NCI-H1417 treated with DMSO at 0.1 percent for 48 hours (cell line): ENCODE data around the gene KCNJ15.
"Not testable (repeated sequence)": the region's sequence is repeated elsewhere in the genome, so short reads cannot be mapped to it uniquely, and the experiment has no call there.

Experiments
- DNase-seq: peaks from one replicate; lab custom pipeline; 2025; lab: John Stamatoyannopoulos, UW

KCNJ15 gene

DNA sequence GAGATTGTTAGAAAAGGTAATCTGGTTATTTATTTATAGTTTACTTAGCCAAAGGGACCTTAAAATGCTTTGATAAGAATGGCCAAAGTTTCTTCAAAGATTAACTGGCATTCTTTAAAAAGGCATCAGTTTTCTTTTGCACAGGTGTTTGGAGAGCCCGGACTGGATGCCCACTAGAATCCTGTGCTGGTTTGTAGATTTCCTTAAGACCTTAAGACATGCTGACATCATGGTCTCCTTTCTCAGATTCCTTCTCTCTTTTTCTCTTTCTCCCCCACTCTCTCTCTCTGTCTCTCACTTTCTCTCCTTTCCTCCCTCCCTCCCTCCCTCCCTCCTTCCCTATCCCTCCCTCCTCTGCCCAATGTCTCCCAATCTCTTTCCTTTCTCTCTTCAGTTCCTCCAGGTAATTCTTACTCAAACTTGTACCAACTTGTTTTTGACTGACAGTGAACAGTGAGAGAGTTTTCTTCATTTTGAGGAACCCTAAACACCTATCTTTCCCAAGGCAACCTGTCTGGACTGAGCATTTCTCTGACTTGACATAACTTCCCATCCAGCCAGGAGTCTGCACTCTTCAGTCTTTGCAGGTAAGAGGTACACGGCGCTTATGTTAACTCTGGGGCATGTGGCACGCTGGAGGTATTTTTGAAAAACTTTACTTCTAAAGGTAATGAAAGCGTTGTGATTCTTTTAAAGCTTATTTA lies at the start of gene KCNJ15:
TSS of gene KCNJ15 (plus strand) at position 393 of the 704 bp plus-strand sequence. CDS start 42,271 bp downstream, outside the sequence.
- no peak for DNase-seq

DNA sequence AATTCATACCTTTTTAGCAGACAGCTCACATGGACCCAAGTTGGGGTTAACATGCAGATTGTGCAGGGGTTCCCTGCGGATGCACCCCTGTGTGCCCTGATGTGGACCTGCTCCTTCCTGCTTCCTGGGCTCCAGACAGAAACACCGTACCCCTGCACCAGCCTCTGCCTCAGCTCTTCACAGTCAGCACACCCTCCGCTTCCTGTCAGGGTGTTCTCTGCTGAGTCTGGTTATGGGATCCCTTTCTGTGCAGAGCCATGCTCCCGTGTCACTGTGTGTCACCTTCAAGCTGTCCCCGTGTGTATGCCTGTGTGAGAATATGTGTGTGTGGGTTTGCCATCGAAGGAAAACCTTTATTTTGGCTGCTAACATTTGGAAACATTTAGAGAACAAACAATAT lies 48.7 kb upstream of the KCNJ15 start:
- no peak for DNase-seq

DNA sequence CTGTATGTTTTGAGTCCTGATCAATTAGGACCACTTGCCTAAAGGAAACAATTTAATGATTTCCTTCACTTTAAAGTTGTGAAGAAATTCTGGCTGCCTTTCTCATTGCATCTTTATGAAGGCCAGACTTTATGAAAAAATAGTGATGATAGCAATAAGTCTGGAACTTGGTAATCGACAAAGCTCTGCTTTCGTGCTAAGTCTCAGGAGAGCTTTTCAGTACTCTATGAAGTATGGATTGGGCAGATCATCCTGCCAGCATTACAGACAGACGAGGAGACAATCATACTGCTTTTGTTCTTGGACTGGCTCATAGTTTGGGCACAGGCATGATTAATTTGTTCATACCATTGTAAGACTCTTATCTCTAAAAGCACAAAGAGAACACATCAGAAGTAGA lies 45.5 kb upstream of the KCNJ15 start:
- no peak for DNase-seq

DNA sequence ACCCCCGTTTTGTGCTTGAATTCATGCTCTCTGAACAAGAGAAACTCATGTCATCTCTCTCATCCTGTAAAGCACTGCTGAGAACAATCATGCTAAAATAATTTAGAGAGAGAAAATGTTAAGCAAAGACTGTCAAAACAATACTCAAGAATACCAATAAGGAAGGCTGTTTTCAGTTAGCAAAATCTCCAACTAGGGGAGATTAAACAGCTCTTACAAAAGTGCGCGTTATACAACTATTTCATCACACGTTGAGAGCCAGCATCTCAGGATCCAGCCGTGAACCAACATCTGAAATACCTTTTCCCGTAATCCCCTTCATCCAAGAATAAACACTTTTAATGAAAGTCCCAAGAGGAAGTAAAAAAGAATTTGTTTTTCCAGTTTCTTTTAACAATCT lies 44.1 kb upstream of the KCNJ15 start:
- DNase-seq: no peak

DNA sequence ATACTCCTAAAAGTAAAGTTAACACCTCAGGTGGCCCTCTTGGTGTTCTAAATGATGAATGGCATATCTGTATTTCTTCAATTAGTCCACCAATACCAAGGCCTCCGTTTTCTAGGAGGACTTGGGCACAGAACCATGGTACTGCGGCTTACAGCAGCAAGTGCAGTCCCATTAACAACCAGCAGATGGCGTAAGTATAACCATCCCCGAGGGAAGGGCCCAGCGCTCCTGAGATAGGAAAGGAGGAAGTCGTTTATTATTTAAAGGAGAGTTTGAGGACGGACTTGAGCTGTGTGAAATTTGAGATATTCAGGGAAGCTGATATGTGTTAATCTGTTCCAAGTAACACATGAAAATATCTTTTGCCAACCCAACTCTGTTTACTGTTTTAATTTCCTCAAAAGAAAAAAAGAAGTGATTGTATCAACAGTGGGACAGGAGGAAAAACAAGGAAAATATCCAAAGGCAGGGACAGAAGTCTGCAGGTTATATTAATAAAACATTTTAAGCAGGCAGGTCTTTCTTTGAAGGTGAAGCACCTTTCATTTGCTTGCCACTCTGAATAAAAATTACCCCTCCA lies 37.7 kb upstream of the KCNJ15 start:
- peak; percentile 40 for DNase-seq

DNA sequence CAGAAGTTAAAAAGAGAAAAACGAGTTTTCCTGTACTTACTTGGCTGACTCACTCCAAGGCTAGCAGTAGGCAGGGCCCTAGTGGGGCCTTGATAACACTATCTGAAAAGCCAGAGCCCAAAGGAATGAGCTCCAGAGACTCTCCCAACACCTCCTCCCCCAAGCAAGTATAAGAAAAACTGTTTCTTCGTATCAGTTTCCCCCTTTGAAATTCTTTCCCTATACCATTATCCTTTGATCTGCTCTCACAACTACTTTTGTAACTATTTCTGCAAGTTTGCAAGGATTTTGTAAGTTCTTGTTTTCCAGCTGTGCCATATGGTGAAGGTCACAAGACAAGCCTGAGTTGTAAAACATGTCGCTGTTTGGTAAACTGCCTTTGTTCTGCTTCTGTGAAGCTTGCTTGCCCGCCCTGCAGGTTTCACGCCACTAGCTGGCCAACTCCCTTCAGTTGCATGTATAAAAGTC lies 36.5 kb upstream of the KCNJ15 start:
- no peak for DNase-seq

DNA sequence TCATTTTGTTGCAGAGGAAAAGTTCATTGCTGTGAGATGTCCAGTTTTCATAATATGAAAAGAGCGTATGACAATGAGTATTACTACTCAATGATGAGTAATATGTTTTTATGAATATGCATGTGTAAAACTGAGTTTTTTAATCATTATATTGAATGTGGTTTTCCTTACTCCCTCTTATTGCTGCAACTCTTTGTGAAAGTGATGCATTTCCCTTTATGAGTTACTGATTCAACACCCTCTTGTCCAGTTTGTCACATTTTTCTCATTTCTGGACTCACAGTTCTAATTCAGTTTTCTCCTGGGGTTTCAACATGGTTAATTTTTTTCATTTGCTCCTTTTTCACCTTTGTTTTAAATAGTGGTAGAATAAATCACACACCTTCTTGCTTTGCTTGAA lies 35.2 kb upstream of the KCNJ15 start:
- no peak for DNase-seq

DNA sequence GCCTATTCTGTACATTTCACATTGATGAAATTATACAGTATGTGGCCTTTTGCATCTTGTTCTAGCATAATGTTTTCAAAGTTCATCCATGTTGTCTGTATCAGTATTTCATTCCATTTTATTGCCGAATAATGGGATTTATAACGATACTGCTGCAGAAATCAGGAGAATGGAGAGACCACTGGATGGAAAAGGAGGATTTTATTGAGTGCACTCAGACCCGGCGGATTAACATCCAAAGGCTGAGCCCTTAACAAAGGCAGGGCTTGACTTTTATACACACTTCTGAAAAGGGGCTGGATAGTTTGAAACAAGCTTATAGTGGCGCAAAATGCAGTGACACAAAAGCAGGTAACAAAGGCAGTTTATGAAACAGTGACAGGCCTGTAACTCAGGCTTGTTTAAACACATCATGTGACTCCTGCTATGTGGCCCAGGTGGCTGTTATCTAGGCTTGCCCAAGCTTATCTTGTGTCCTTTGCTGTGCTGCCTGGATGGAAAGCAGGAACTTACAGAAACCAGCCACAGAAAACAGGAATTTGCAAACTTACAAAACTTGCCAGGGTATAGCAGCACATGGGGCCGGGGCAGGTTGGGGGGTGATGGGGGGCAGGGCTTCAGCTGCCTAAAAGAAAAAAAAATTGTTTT lies 32.8 kb upstream of the KCNJ15 start:
- no peak for DNase-seq

DNA sequence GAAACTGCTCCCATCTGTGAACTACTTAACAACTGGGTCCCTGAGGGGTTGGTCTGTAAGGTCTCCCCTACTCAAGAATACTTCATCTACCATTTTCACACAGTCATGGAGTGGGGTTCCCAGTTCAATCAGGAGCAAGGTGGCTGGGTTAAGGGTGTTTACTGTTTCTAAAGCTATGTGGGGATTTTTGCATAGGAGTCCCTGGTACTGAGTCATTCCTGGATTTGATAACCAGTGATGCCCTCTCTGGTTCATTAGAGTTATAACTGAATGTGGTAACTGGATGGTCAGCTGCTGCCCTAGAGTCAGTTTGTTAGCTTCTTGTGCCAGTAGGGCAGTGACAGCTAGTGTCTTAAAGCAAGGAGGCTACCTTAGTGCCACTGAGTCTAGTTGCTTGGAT lies 29.4 kb upstream of the KCNJ15 start:
- DNase-seq: no peak

DNA sequence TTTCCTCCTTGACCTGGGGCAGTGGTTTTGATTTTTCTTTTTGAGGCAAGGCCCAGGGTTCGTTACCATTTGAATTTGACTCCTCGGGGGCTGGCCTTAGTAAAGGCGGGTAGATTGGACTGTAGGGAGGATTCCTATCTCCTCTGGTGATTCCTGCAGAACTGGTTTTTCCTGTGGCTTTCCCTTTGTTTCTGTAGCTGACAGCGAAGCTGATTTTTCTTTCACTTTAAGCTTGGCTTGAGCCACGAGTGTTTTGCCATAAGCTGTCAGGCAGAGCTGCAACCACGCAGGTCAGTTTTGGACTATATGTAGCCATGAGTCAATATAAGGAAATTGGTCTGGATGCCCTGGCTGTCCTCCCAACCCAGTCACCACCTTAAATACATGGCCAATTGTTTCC lies 28.7 kb upstream of the KCNJ15 start:
- DNase-seq: no peak

DNA sequence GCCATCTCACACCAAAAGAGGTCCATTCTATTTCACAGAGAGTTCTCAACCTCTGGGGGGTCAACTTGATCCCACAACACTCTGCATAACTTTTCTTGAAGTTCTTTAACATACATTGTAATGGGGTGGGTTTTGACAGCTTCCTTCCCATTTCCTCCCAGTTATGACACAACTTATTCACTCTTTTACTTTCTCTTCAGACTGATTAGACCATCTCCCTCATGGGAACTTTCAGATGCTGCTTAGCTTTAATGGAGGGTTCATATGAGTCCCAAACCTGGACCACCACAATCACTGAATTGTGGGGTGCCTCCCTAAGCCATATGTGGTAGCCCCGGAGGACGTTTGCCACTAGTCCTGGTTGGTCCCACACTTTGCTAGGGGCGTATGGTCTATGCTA lies 28.3 kb upstream of the KCNJ15 start:
- no peak for DNase-seq

DNA sequence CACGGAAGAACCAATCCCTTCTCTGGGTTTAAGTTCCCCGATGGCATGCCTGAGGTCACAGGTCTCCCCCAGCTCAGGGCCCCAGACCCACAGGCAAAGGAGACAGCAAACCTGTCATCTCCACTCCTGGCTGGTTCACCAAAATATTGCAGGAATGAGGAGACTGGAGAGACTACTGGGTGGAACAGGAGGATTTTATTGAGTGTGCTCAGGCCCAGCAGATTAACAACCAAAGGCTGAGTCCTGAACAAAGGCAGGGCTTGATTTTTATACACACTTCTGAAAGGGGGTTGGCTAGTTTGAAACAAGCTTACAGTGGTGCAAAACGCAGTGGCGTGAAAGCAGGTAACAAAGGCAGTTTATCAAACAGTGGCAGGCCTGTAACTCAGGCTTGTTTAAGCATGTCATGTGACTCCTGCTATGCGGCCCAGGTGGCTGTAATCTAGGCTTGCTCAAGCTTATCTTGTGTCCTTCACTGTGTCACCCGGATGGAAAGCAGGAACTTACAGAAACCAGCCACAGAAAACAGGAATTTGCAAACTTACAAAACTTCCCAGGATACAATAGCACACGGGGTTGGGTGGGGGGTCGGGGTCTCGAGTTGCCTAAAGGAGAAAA lies 27.4 kb upstream of the KCNJ15 start:
- DNase-seq: no peak

DNA sequence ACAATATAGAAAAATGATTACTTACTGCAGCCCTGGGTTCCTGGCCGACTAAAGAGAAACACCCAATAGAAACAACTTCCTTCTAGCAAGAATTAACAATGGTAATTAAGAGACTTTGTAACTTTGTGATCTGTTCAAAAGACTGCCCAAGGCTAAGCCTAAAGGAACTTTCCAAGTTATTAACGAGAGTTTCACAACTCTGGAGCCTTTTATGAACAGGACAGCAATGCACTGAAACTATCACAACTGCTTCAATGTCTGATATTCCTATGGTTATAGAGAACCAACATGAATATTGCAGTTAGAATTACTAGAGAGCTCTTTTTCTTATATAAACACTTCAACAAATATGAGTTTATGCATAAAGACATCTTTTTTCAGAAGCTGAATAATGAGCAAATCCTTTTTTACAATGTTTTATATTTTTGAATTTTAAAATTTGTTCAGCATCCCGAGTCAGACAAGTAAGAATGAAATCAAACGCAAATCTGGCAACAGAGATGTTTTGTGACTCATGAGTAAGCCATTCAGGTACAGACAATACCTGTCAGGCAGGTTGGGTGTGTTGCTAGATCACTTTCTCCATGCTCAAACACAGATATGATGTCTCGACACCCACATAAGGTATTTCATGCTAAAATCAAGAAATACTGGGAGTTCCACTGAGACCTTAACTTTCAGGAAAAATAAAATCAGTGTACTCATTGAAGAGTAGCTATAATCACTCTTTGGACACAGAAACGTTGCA lies 22.2 kb upstream of the KCNJ15 start:
- DNase-seq: no peak

DNA sequence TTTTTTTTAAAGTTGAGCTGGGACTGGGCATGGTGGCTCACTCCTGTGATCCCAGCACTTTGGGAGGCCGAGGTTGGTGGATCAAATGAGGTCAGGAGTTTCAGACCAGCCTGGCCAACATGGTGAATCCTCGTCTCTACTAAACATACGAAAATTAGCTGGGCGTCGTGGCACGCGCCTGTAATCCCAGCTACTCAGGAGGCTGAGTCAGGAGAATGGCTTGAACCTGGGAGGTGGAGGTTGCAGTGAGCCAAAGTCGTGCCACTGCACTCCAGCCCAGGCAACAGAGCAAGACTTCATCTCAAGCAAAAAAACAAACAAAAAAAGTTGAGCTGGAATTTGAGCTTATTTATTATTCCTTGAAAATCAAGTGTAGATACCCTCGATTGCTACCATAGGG lies 21.5 kb upstream of the KCNJ15 start:
- not testable (repeated sequence) for DNase-seq

DNA sequence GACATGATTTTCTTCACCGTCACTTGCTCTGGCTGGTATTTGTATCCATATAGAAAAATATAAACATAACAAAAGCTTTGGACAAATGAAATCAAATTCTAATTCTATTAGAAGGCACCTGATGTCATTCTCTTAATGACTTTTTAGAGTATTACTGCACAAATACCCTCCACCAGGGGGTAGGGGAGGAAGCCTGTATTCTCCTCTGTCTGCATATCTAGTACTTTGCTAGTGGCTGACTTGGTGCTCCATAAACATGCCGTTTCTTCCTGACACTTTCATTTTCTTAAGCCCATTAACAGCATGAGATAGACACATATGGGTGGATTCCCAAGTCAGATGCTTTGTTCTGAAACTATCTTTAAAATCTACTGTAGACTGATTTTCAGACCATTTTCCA lies 20.6 kb upstream of the KCNJ15 start:
- no peak for DNase-seq

DNA sequence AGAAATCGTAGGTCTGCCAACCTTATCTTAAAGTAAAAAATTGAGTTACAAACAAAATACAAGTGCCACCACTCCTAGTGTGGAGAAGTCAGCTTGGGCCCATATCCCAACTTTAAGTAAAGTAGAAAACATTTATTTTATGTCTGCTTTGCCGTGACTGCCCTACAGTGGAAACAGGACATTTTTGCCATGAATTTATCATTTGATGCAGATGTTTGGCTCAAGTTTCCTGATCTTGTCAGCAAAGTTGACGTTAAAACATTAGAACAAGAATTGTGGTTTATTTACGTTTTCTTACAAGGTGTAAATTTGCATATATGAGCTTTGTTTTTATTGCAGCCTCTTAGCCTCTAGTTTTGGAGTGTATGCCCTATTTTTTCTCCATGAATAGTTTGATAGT lies 17.1 kb upstream of the KCNJ15 start:
- DNase-seq: no peak

DNA sequence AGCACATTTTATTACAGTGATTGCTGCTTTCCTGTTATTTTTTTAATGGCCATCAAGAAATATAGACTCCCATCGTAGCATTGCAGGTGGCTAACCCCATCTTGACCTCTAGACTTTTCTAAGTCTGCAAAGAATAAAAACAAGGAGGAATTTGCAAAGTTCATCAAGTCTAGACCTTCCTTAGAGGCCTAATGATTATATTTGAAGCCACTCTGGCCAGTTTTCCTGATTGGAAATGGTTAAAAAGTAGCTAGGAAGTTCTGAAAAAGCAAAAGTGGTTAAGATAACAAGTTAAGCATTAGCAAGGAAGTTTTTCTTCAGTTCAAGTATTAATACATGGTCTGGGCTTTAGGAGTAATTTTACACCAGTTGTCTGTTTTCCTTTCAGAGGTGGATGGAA lies 16.7 kb upstream of the KCNJ15 start:
- DNase-seq: no peak

DNA sequence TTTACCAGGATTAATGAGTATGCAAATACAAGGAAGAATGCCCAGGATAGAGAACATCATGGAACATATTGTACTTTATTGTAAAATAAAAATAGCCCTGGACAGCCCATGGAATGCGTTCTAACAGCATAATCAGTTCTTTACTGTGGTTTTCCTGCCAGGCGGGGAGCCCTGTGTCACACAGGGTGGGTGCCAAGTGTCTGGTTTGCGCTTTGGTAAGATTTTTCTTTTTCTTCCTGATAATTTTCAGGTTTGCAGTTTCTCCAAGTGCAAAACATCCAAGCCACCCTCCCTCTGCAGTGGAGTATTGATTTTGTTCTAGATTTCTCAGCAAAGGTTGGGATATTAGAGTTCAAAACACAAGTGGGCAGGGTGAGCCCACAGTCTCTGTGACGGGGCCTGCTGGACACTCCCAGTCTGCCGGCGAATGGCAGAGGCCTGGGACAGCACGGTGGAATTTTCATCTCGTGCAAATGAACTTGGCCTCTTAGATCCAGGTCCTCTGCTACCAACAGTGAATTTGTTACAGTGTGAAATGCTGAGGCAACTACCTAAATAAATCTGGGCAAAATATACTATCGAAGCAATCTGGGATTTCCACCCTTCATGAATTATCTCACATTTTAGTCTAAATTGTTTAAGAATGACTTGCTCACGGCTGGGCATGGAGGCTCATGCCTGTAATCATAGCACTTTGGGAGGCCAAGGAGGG lies 15.6 kb upstream of the KCNJ15 start:
- DNase-seq: no peak

DNA sequence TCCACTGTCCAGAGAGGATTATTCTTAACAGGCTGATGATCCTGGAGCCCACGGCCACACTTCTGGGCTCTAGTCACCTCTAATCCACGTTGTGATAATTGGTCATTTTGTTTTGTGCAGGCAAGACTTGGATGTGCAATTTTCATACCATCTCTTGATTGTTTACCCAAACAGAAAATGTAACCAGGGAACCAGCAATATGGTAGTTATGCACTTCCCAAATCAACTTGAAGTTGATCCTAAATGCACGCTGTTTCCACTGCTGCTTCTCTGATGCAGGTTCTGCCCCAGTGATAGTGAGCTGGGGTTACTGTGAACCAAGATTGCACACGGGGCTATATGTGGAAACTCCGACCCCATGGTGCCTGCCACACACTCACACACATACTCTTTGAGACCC lies 14.7 kb upstream of the KCNJ15 start:
- no peak for DNase-seq

DNA sequence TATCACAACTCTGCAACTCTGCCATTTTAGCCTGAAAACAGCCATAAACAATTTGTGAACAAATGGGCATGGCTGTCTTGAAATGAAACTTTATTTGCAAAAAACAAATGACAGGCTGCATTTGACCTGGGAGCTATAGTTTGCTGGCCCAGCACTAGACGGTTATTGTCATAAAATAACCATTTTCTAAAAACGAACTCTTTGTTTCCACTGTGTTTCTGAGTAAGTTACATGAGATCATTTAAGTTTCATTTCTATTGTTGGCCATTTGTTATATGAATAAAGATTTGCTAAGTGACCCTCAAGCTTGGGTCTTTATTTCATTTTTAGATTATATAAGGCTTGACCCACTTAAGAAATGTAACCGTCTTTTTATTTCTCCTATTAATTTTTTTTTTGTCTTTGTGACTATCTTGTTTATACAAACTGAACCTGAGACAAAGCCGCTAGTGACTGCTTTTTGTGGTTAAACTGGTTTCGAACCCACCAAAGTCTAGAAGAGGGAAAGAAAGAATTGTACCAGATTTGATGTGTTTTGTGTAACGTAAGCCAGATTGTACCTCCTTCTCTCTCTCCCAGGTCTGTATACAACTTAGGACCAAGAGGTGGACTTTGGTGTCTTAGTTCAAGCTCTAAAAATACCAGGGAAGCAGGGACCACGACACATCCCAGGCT lies 12.9 kb upstream of the KCNJ15 start:
- DNase-seq: no peak

DNA sequence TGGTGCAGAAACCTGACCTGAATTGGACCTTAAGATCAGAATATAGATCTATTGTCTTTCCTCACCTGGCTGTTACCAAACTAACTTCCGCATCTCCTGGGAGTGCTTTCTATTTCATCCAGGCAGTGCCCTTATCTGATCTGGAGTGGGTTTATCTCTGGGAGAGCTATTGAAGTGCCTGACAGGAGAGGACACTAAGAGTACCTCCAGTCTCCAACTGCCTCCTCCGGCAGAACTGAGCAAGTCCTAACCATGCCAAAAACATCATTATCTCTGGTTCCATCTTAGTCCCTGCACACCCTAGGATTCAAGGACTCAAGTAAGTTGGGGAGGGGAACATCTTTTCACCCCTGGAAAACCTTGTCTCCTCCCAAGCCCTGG lies 12.4 kb upstream of the KCNJ15 start:
- DNase-seq: no peak
